GM10248 (cell line): ENCODE results near the gene MAPKBP1.

Source experiments
- CTCF ChIA-PET: fragments of 300-600 bp; sonication (Branson Sonifier 250); formaldehyde crosslinking; extraction: SDS; loops from one replicate; lab custom pipeline; 2021; ENCODE audit warnings: antibody characterized with exemption; lab: Yijun Ruan, JAX
- POLR2A ChIA-PET: fragments of 350-650 bp; sonication (Branson Sonifier 250); formaldehyde crosslinking; extraction: SDS; loops from one replicate; lab custom pipeline; 2020; ENCODE audit warnings: antibody characterized with exemption; lab: Yijun Ruan, JAX
- DNase-seq: peaks from one replicate; pipeline ENCODE4 v3.0.0; 2012; ENCODE audit errors: extremely low spot score
- CTCF ChIP-seq: IDR thresholded peaks from 2 replicates; pipeline ENCODE4 v1.5.1; 2012; ENCODE audit warnings: mild to moderate bottlenecking, low read depth; ENCODE audit errors: extremely low read depth, missing control alignments, control extremely low read depth

MAPKBP1 gene

GRCh38 chr15:41746802-41747201 lies 27.5 kb upstream of the MAPKBP1 start:
- no peak for DNase-seq
- ChIA-PET POLR2A (no interaction called here), CTCF (interaction anchor here (1.8 to 2.3 kb wide), 2 partner anchors 25 to 27 kb away, joined by 4 to 14 read pairs; partner anchors contain the start of gene MAPKBP1)
- no peak for TF ChIP-seq CTCF

DNA sequence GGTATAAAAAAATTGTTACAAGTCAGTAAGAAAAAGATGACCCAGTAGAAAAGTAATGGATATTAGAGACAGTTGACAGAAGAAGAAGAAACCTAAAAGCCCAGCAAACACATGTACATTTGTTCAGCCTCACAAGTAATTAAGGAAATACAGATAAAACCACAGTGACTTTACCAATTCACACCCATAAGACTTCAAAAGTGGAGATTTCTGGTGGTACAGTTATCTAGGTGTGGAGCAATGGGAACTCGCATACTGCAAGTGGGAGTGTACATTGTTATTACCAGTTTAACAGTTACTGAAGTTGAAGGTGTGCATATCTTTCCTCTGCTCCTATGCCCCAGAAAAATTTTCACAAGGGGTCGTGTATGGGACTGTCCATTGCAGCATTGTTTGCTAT lies 18.1 kb upstream of the MAPKBP1 start:
- DNase-seq, result no peak
- CTCF ChIA-PET, result no interaction called here
- POLR2A ChIA-PET, result no interaction called here
- TF ChIP-seq CTCF, result no peak

GRCh38 chr15:41772720-41773331 lies 1.5 kb upstream of the MAPKBP1 start:
- TF ChIP-seq CTCF, result peak; percentile 67
- peak; percentile 63 for DNase-seq
- ChIA-PET CTCF (interaction anchor here (0.8 to 20.0 kb wide), 46 partner anchors 8 to 411 kb away, joined by 3 to 316 read pairs (median 5); partner anchors contain the start of genes EHD4 and MGA), POLR2A (interaction anchor here (0.5 to 1.4 kb wide), 3 partner anchors 12 to 199 kb away, joined by 3 read pairs; partner anchors contain the start of gene EHD4)

- no peak for TF ChIP-seq CTCF
- no peak for DNase-seq
- POLR2A ChIA-PET, result interaction anchor here (0.5 to 1.4 kb wide), 4 partner anchors 9 to 199 kb away, joined by 3 to 6 read pairs (median 3); partner anchors contain the start of gene EHD4
- CTCF ChIA-PET, result interaction anchor here (0.8 to 20.0 kb wide), 53 partner anchors 9 to 411 kb away, joined by 3 to 316 read pairs (median 5); partner anchors contain the start of genes EHD4 and MGA
Measured at GRCh38 chr15:41773332-41773728, 954 bp upstream of the MAPKBP1 start.

DNA sequence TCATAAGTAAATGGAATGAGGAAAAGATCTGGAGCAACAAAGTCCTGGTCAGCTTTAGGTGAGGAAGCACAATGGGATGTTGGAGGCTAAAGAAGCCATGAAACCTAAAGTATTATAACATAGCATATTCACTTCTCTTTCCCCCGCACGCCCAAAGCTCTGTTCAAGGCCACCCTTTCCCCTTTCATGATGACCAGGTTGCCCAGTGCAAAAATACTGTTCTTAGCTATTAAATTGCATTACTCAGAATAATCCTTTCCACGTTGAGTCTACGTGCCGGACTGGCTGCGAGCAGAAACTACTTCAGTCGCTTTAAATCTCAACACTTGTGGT lies 589 bp upstream of the MAPKBP1 start:
- no peak for TF ChIP-seq CTCF
- DNase-seq, result no peak
- ChIA-PET POLR2A (interaction anchor here (0.7 to 1.4 kb wide), 3 partner anchors 9 to 199 kb away, joined by 3 to 6 read pairs (median 3); partner anchors contain the start of gene EHD4), CTCF (interaction anchor here (0.7 to 20.0 kb wide), 51 partner anchors 7 to 410 kb away, joined by 3 to 316 read pairs (median 5); partner anchors contain the start of genes EHD4 and MGA)

DNA sequence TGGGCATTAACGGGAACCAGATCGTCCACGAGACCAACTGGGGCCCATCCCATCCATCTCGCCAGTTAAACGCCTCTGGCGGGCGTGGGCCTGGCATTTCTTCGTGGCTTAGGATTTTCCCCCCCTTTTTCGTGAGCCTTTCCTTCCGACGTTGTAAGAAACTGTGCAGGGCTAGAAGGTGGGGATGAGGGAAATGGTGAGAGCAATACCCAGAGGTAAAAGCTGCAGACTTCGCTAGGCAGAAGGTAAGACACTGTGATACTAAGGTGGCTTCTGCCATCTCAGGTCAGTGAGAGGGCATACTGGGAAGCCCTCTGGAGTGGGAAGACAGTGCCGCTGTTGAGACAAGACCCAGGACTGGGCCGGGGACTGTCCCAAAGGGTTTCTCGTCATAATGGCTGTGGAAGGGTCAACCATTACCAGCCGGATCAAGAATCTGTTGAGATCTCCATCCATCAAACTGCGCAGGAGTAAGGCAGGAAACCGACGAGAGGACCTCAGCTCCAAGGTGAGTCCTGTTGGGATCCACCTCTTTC lies 666 bp downstream of the MAPKBP1 start:
- POLR2A ChIA-PET, result interaction anchor here (0.5 kb wide), 1 partner anchor 657 kb away, joined by 6 read pairs; no protein-coding TSS in a partner anchor
- CTCF ChIA-PET, result interaction anchor here (1.1 to 20.0 kb wide), 32 partner anchors 9 to 309 kb away, joined by 3 to 316 read pairs (median 6); partner anchors contain the start of gene MGA
- TF ChIP-seq CTCF, result no peak
- no peak for DNase-seq
